Fibroblast of lung (primary cell): ENCODE data around the gene KPNB1. TPM values are rescaled to one million over a fixed set of nuclear protein-coding genes. Genes with fewer than 3 reads are reported as not detected.

Source experiments
- DNase-seq, 2 donors: peaks; one replicate each; pipeline versions ENCODE4 v3.0.0 to v3.0.0-alpha.2; 2010; ENCODE audit warnings: low read depth in 2 of 2
- H2AFZ ChIP-seq: 2 replicates; pipeline ENCODE4 v1.5.1; 2012; ENCODE audit warnings: low read length, control low read depth, inconsistent platforms
- H3K27ac ChIP-seq: 2 replicates; pipeline ENCODE4 v1.5.1; 2011; ENCODE audit warnings: low read length, control low read depth; ENCODE audit not compliant: insufficient read depth
- H3K27me3 ChIP-seq: 2 replicates; pipeline ENCODE4 v1.5.1; 2011; ENCODE audit warnings: mild to moderate bottlenecking, low read length; ENCODE audit not compliant: control insufficient read depth, insufficient read depth
- H3K36me3 ChIP-seq: 2 replicates; pipeline ENCODE4 v1.5.1; 2011; ENCODE audit warnings: low read length; ENCODE audit not compliant: control insufficient read depth, insufficient read depth
- H3K4me1 ChIP-seq: 2 replicates; pipeline ENCODE4 v1.5.1; 2011; ENCODE audit warnings: low read length; ENCODE audit not compliant: control insufficient read depth, insufficient read depth; ENCODE audit errors: extremely low read depth
- H3K4me2 ChIP-seq: 2 replicates; pipeline ENCODE4 v1.5.1; 2011; ENCODE audit warnings: low read length, control low read depth; ENCODE audit not compliant: insufficient read depth; ENCODE audit errors: extremely low read depth
- H3K4me3 ChIP-seq, 4 experiments: fragments of 200-600 bp in 1 of 4; sonication (generic) in 1 of 4; replicated peaks in 1 of 4; 2 replicates each; pipeline ENCODE4 v1.5.1; 2011 to 2016; ENCODE audit warnings: low read length in 4 of 4, low read depth in 3 of 4, mild to moderate bottlenecking in 3 of 4, control low read depth in 2 of 4, inconsistent platforms in 1 of 4, mixed read lengths in 1 of 4; ENCODE audit not compliant: insufficient read depth in 1 of 4; ENCODE audit errors: control extremely low read depth in 1 of 4
- H3K79me2 ChIP-seq: 2 replicates; pipeline ENCODE4 v1.5.1; 2012; ENCODE audit warnings: mild to moderate bottlenecking, low read length, inconsistent platforms; ENCODE audit not compliant: control insufficient read depth, insufficient read depth
- H3K9ac ChIP-seq: 2 replicates; pipeline ENCODE4 v1.5.1; 2011; ENCODE audit warnings: mild to moderate bottlenecking, low read length, control low read depth; ENCODE audit not compliant: insufficient read depth
- H3K9me3 ChIP-seq: 2 replicates; pipeline ENCODE4 v1.5.1; 2012; ENCODE audit warnings: low read depth, low read length; ENCODE audit not compliant: control insufficient read depth, insufficient read depth
- H4K20me1 ChIP-seq: 2 replicates; pipeline ENCODE4 v1.5.1; 2011; ENCODE audit warnings: low read length; ENCODE audit not compliant: control insufficient read depth, insufficient read depth; ENCODE audit errors: extremely low read depth
- EZH2 ChIP-seq: IDR thresholded peaks from 2 replicates; pipeline ENCODE4 v1.5.1; 2012; ENCODE audit warnings: low read length, control low read depth, mild to moderate bottlenecking; ENCODE audit errors: missing control alignments
- polyA plus RNA-seq, 2 donors: library from polyadenylated mRNA; depleted of rRNA in 1 of 2; stranded (reverse) in 1 of 2; unstranded in 1 of 2; fragments of >200 nt; gene quantifications; 2 replicates each; pipeline ENCODE4 v1.2.1, GENCODE V29; 2011 to 2012; ENCODE audit warnings: missing spikeins in 1 of 2
- total RNA-seq: library from RNA; depleted of rRNA; stranded (reverse); fragments of >200 nt; gene quantifications from 2 replicates; pipeline ENCODE4 v1.2.1, GENCODE V29; 2014
- TF ChIP-seq, protein P1 (sequence below), 2 donors: IDR thresholded peaks in 1 of 2; conservative IDR thresholded peaks in 1 of 2; 1 replicate in 1 of 2; 2 replicates in 1 of 2; pipeline ENCODE4 v1.5.1; 2011 to 2012; ENCODE audit warnings: low read length in 2 of 2, control low read depth in 1 of 2, inconsistent platforms in 1 of 2, low read depth in 1 of 2, mild to moderate bottlenecking in 1 of 2

KPNB1 gene
- total and polyA plus RNA-seq, 2 donors (not counting 1 experiment from before 2014, with no cell fraction given) = 253 to 267 TPM

- H3K9me3 ChIP-seq = no peaks in the 10 kb centered on the region
- no peak overlapping the region for H3K9ac ChIP-seq
- no peaks in the 10 kb centered on the region for H4K20me1 ChIP-seq
- no peak overlapping the region for H3K4me2 ChIP-seq
- peaks cover 4% of the 10 kb centered on the region for H3K4me1 ChIP-seq
- H3K27ac ChIP-seq = no peak overlapping the region
- peak in 1 of 2 donors; percentile 49 for DNase-seq
- H3K36me3 ChIP-seq = peaks cover 4% of the 10 kb centered on the region
- H2AFZ ChIP-seq = no peak overlapping the region
- TF ChIP-seq EZH2 = no peak
- TF ChIP-seq, protein P1, sequence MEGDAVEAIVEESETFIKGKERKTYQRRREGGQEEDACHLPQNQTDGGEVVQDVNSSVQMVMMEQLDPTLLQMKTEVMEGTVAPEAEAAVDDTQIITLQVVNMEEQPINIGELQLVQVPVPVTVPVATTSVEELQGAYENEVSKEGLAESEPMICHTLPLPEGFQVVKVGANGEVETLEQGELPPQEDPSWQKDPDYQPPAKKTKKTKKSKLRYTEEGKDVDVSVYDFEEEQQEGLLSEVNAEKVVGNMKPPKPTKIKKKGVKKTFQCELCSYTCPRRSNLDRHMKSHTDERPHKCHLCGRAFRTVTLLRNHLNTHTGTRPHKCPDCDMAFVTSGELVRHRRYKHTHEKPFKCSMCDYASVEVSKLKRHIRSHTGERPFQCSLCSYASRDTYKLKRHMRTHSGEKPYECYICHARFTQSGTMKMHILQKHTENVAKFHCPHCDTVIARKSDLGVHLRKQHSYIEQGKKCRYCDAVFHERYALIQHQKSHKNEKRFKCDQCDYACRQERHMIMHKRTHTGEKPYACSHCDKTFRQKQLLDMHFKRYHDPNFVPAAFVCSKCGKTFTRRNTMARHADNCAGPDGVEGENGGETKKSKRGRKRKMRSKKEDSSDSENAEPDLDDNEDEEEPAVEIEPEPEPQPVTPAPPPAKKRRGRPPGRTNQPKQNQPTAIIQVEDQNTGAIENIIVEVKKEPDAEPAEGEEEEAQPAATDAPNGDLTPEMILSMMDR (conservative IDR thresholded peaks at IDR 0.05 in 1 of 2, IDR thresholded peaks at IDR 0.05 in 1 of 2; ENCODE audit: low read depth in 1 of 2, low read length in 2 of 2) = peak; percentile 69 to 87
- H3K4me3 ChIP-seq = no peak overlapping the region
- no peaks in the 10 kb centered on the region for H3K27me3 ChIP-seq
- no peaks in the 10 kb centered on the region for H3K79me2 ChIP-seq
Observed at GRCh38 chr17:47698749-47699535, 49.2 kb downstream of the KPNB1 start.

DNA sequence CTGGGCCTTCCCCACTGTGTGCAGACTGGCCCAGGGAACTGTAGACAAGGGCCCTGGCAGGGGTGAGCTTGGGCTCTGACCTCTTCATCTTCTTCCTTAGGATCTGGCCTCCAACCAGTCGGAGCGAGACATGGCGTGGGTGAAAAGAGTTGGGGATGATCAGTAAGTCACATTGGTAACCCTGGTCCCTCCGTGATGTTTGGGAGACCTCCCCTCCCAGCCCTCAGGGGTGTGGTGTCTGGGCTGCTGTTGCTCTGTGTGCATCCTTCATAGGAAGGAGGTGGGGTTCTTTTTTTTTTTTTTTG, 49.8 kb downstream of the KPNB1 start:
- H3K4me3 ChIP-seq = no peak overlapping the region
- H4K20me1 ChIP-seq = no peaks in the 10 kb centered on the region
- no peak overlapping the region for H2AFZ ChIP-seq
- peaks cover 4% of the 10 kb centered on the region for H3K4me1 ChIP-seq
- peaks cover 4% of the 10 kb centered on the region for H3K36me3 ChIP-seq
- H3K4me2 ChIP-seq = no peak overlapping the region
- DNase-seq = no peak
- no peaks in the 10 kb centered on the region for H3K27me3 ChIP-seq
- H3K79me2 ChIP-seq = no peaks in the 10 kb centered on the region
- H3K27ac ChIP-seq = no peak overlapping the region
- TF ChIP-seq EZH2 = no peak
- TF ChIP-seq, protein P1 (conservative IDR thresholded peaks at IDR 0.05 in 1 of 2, IDR thresholded peaks at IDR 0.05 in 1 of 2; ENCODE audit: low read depth in 1 of 2, low read length in 2 of 2) = no peak
- no peaks in the 10 kb centered on the region for H3K9me3 ChIP-seq
- no peak overlapping the region for H3K9ac ChIP-seq

- Histone ChIP-seq H3K79me2 (no peaks in the 10 kb centered on the region), H3K9ac (no peak overlapping the region), H2AFZ (no peak overlapping the region), H3K27me3 (no peaks in the 10 kb centered on the region), H3K4me1 (no peaks in the 10 kb centered on the region), H3K27ac (no peak overlapping the region), H3K4me3 (no peak overlapping the region), H3K4me2 (no peak overlapping the region), H4K20me1 (no peaks in the 10 kb centered on the region), H3K36me3 (peaks cover 4% of the 10 kb centered on the region), H3K9me3 (no peaks in the 10 kb centered on the region)
- TF ChIP-seq, protein P1 (conservative IDR thresholded peaks at IDR 0.05 in 1 of 2, IDR thresholded peaks at IDR 0.05 in 1 of 2; ENCODE audit: low read depth in 1 of 2, low read length in 2 of 2) = no peak
- no peak for TF ChIP-seq EZH2
- no peak for DNase-seq
Observed at GRCh38 chr17:47700471-47701449, 51.0 kb downstream of the KPNB1 start.
